Endodermal cell (in vitro differentiated cells): ENCODE results near the gene GAS7. TPM values are rescaled to one million over a fixed set of nuclear protein-coding genes. Genes with fewer than 3 reads are reported as not detected.

Experiments used
- DNase-seq: peaks from one replicate; pipeline ENCODE4 v3.0.0-alpha.2; 2017
- H3K27ac ChIP-seq: 2 replicates; pipeline ENCODE4 v1.5.1; 2013; ENCODE audit warnings: mild to moderate bottlenecking, low read depth, low read length, moderate library complexity
- H3K27me3 ChIP-seq: 2 replicates; pipeline ENCODE4 v1.6.1; 2013; ENCODE audit warnings: mild to moderate bottlenecking, low read length, moderate library complexity; ENCODE audit not compliant: insufficient read depth, control insufficient read depth, poor library complexity, severe bottlenecking
- H3K36me3 ChIP-seq: 2 replicates; pipeline ENCODE4 v1.7.0; 2013; ENCODE audit warnings: mild to moderate bottlenecking, low read length, moderate library complexity; ENCODE audit not compliant: control insufficient read depth, insufficient read depth
- H3K4me1 ChIP-seq: one replicate; pipeline ENCODE4 v1.7.0; 2013; ENCODE audit warnings: low read length; ENCODE audit not compliant: control insufficient read depth, insufficient read depth
- H3K4me3 ChIP-seq: 2 replicates; pipeline ENCODE4 v1.5.1; 2013; ENCODE audit warnings: mild to moderate bottlenecking, low read length, moderate library complexity
- H3K9ac ChIP-seq: 2 replicates; pipeline ENCODE4 v1.6.1; 2013; ENCODE audit warnings: mild to moderate bottlenecking, low read length, moderate library complexity; ENCODE audit not compliant: poor library complexity, severe bottlenecking; ENCODE audit errors: extremely low read depth
- H3K9me3 ChIP-seq: 2 replicates; pipeline ENCODE4 v1.6.1; 2013; ENCODE audit warnings: mild to moderate bottlenecking, low read length, moderate library complexity; ENCODE audit not compliant: control insufficient read depth
- H3K27ac Mint-ChIP-seq: 2 replicates; pipeline ENCODE4 v1.8.0; 2020; ENCODE audit warnings: mixed read lengths
- H3K27me3 Mint-ChIP-seq: 2 replicates; pipeline ENCODE4 v1.8.0; 2021; ENCODE audit warnings: mild to moderate bottlenecking, mixed read lengths; ENCODE audit not compliant: insufficient read depth
- H3K36me3 Mint-ChIP-seq: 2 replicates; pipeline ENCODE4 v1.8.0; 2020; ENCODE audit warnings: low read depth, mixed read lengths
- H3K4me1 Mint-ChIP-seq: 2 replicates; pipeline ENCODE4 v1.8.0; 2020; ENCODE audit warnings: mixed read lengths
- H3K4me3 Mint-ChIP-seq: 2 replicates; pipeline ENCODE4 v1.8.0; 2020; ENCODE audit warnings: mild to moderate bottlenecking, moderate library complexity, mixed read lengths
- H3K9me3 Mint-ChIP-seq: 2 replicates; pipeline ENCODE4 v1.8.0; 2020; ENCODE audit warnings: mild to moderate bottlenecking, mixed read lengths
- whole genome bisulfite sequencing, 2 experiments: methylation state at CpG; one replicate each; pipeline versions ENCODE4 v1.1.5 to v1.1.7; 2013; ENCODE audit warnings: missing lambda C conversion rate in 2 of 2, mixed read lengths in 1 of 2; ENCODE audit not compliant: insufficient coverage in 1 of 2, insufficient read length in 1 of 2; 5-methylcytosine and 5-hydroxymethylcytosine counted together
- total RNA-seq, 2 donors: library from RNA; stranded (reverse); fragmentation: NEBNext Ultra II Directional in 1 of 2; extraction: Animal tissue kit (Norgen Biotek cat#: 25700) in 1 of 2; gene quantifications; 2 replicates in 1 of 2; 3 replicates in 1 of 2; pipeline ENCODE4 v1.2.1, GENCODE V29; 2021
- TF ChIP-seq, protein P1 (sequence below): fragments of 200-600 bp; sonication (generic); conservative IDR thresholded peaks from 2 replicates; pipeline ENCODE4 v1.5.0; 2021; ENCODE audit warnings: antibody characterized with exemption, mild to moderate bottlenecking

GAS7 gene
- total RNA-seq, 2 donors from 2014 or later = 8.6 to 14.7 TPM

DNA sequence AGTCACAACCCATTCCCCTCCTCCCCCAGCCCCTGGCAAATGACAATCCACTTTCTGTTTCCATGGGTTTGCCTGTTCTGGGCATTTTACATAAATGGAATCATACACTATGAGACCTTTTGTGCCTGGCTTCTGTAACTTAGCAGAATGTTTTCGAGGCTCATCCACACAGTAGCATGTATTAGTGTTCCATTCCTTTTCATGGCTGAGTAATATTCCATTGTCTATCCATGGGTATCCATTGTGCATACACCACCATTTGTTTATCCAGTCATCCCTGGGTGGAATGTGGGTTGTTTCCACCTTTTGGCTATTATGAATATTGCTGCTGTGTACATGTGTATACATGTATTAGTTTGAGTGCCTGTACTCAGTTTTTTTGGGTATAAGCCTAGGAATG, 259.6 kb downstream of the GAS7 start:
- H3K9ac ChIP-seq = no peak overlapping the region
- no peak for DNase-seq
- no peak overlapping the region for H3K27ac Mint-ChIP-seq
- peaks cover 7% of the 10 kb centered on the region for H3K36me3 Mint-ChIP-seq
- H3K27me3 ChIP-seq = no peaks in the 10 kb centered on the region
- H3K9me3 Mint-ChIP-seq = peaks cover 4% of the 10 kb centered on the region
- peaks cover 9% of the 10 kb centered on the region for H3K9me3 ChIP-seq
- 93 to 100% methylated on average over 1 of the region's 1 CpG for WGBS, 2 experiments
- no peak overlapping the region for H3K4me3 Mint-ChIP-seq
- H3K4me1 ChIP-seq = no peaks in the 10 kb centered on the region
- H3K4me1 Mint-ChIP-seq = no peaks in the 10 kb centered on the region
- TF ChIP-seq, protein P1, sequence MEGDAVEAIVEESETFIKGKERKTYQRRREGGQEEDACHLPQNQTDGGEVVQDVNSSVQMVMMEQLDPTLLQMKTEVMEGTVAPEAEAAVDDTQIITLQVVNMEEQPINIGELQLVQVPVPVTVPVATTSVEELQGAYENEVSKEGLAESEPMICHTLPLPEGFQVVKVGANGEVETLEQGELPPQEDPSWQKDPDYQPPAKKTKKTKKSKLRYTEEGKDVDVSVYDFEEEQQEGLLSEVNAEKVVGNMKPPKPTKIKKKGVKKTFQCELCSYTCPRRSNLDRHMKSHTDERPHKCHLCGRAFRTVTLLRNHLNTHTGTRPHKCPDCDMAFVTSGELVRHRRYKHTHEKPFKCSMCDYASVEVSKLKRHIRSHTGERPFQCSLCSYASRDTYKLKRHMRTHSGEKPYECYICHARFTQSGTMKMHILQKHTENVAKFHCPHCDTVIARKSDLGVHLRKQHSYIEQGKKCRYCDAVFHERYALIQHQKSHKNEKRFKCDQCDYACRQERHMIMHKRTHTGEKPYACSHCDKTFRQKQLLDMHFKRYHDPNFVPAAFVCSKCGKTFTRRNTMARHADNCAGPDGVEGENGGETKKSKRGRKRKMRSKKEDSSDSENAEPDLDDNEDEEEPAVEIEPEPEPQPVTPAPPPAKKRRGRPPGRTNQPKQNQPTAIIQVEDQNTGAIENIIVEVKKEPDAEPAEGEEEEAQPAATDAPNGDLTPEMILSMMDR = no peak
- H3K36me3 ChIP-seq = no peaks in the 10 kb centered on the region
- H3K27ac ChIP-seq = no peak overlapping the region
- H3K4me3 ChIP-seq = no peak overlapping the region
- no peaks in the 10 kb centered on the region for H3K27me3 Mint-ChIP-seq

DNA sequence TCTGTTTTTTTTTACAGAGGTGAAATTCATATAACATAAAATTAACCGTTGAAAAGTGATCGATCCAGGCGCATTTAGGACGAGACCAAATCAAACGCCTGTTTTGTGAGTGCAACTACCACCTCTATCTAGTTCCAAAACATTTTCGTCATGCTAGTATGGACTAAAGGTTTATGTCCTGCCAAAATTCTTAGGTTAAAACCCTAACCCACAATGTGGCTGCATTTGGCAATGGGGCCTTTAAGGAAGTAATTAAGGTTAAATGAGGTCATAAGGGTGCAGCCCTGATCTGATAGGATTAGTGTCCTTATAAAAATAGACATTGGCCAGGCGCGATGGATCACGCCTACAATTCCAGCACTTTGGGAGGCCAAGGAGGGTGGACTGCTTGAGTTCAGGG, 260.5 kb downstream of the GAS7 start:
- peaks cover 9% of the 10 kb centered on the region for H3K9me3 ChIP-seq
- Mint-ChIP-seq H3K4me3 (no peak overlapping the region), H3K36me3 (peaks cover 7% of the 10 kb centered on the region), H3K9me3 (peaks cover 4% of the 10 kb centered on the region), H3K27me3 (no peaks in the 10 kb centered on the region), H3K27ac (no peak overlapping the region), H3K4me1 (no peaks in the 10 kb centered on the region)
- 89 to 100% methylated on average over 8 to 9 of the region's 9 CpGs for WGBS, 2 experiments
- no peaks in the 10 kb centered on the region for H3K27me3 ChIP-seq
- no peak overlapping the region for H3K27ac ChIP-seq
- H3K36me3 ChIP-seq = no peaks in the 10 kb centered on the region
- H3K4me1 ChIP-seq = no peaks in the 10 kb centered on the region
- TF ChIP-seq, protein P1 = no peak
- no peak overlapping the region for H3K4me3 ChIP-seq
- no peak for DNase-seq
- H3K9ac ChIP-seq = no peak overlapping the region

- Histone ChIP-seq H3K4me3 (no peak overlapping the region), H3K36me3 (no peaks in the 10 kb centered on the region), H3K4me1 (no peaks in the 10 kb centered on the region), H3K27ac (no peak overlapping the region), H3K9me3 (peaks cover 9% of the 10 kb centered on the region), H3K9ac (no peak overlapping the region), H3K27me3 (no peaks in the 10 kb centered on the region)
- H3K4me1 Mint-ChIP-seq = no peaks in the 10 kb centered on the region
- H3K4me3 Mint-ChIP-seq = no peak overlapping the region
- H3K27me3 Mint-ChIP-seq = no peaks in the 10 kb centered on the region
- peaks cover 7% of the 10 kb centered on the region for H3K36me3 Mint-ChIP-seq
- peaks cover 4% of the 10 kb centered on the region for H3K9me3 Mint-ChIP-seq
- no peak for DNase-seq
- TF ChIP-seq, protein P1 = no peak
- H3K27ac Mint-ChIP-seq = no peak overlapping the region
- WGBS, 2 experiments = 92 to 95% methylated on average over 11 to 13 of the region's 13 CpGs
Measured at GRCh38 chr17:9937241-9937761, 261.1 kb downstream of the GAS7 start.
